Measurements from ENCODE around the gene SLA2. TPM values are rescaled to one million over a fixed set of nuclear protein-coding genes. Genes with fewer than 3 reads are reported as not detected.

Gene SLA2
- total and polyA plus RNA-seq, 12 donors, result 0.12 to 1.1 (median 0.46) TPM

- 0 to 1% (median 0%) methylated on average over 18 to 90 of the region's 90 CpGs for WGBS, 4 donors
- Histone ChIP-seq H3K27ac (peak within 1 kb of the TSS; percentile 88 to 94 (median 93)), H3K27me3 (no peaks in the 10 kb centered on the region), H3K9me3 (replicated peaks in 1 of 3) (no peaks in the 10 kb centered on the region), H3K4me1 (replicated peaks in 1 of 2) (peaks cover 17 to 24% of the 10 kb centered on the region in 2 donors), H3K36me3 (replicated peaks in 1 of 2) (peaks cover 0 to 26% of the 10 kb centered on the region in 2 donors), H3K4me3 (peak within 1 kb of the TSS; percentile 72 to 93 (median 82))
- peak; percentile 98 to 99 (median 99) for DNase-seq
- intact Hi-C loops (cut with DNase I), result no loop called here
- TF ChIP-seq CTCF (IDR thresholded peaks at IDR 0.05), result peak; percentile 72 to 98 (median 96)
- TF ChIP-seq POLR2A (IDR thresholded peaks at IDR 0.05), result peak; percentile 84 to 92
These were observed 40.4 kb downstream of the SLA2 start, which contains the start of gene RAB5IF for GRCh38 chr20:36605399-36606157. TSS of gene RAB5IF (plus strand) at chr20:36605779. CDS start at chr20:36605952, 173 bp downstream.

GRCh38 chr20:36604952-36605398 is 41.0 kb downstream of the SLA2 start:
- WGBS, 4 donors, result 36 to 50% (median 39%) methylated on average over 9 to 15 of the region's 15 CpGs
- no peaks in the 10 kb centered on the region for H3K27me3 ChIP-seq

GRCh38 chr20:36601540-36601939 is 44.5 kb downstream of the SLA2 start:
- peaks cover 8 to 31% of the 10 kb centered on the region in 2 donors for H3K4me1 ChIP-seq (replicated peaks in 1 of 2)

More at GRCh38 chr20:36604952-36605398, 41.0 kb downstream of the SLA2 start:
- peak overlapping the region in 1 of 4 donors; percentile 72 for H3K4me3 ChIP-seq
- H3K27ac ChIP-seq, result peak overlapping the region; percentile 65 to 94 (median 71)
- DNase-seq, result peak; percentile 25 to 76 (median 45)
- peaks cover 0 to 20% of the 10 kb centered on the region in 2 donors for H3K36me3 ChIP-seq (replicated peaks in 1 of 2)
- peak in 1 of 2 donors; percentile 6 for TF ChIP-seq POLR2A (IDR thresholded peaks at IDR 0.05)
- no peak for TF ChIP-seq CTCF (IDR thresholded peaks at IDR 0.05)
- intact Hi-C loops (cut with DNase I), result no loop called here
- H3K4me1 ChIP-seq (replicated peaks in 1 of 2), result peaks cover 17 to 28% of the 10 kb centered on the region in 2 donors
- no peaks in the 10 kb centered on the region for H3K9me3 ChIP-seq (replicated peaks in 1 of 3)

More at GRCh38 chr20:36601540-36601939, 44.5 kb downstream of the SLA2 start:
- no peak overlapping the region for H3K4me3 ChIP-seq
- no peaks in the 10 kb centered on the region for H3K36me3 ChIP-seq (replicated peaks in 1 of 2)
- H3K27me3 ChIP-seq, result no peaks in the 10 kb centered on the region
- 36 to 55% (median 51%) methylated on average over 1 of the region's 1 CpG for WGBS, 4 donors
- DNase-seq, result no peak
- TF ChIP-seq POLR2A (IDR thresholded peaks at IDR 0.05) (no peak), CTCF (IDR thresholded peaks at IDR 0.05) (no peak)
- H3K9me3 ChIP-seq (replicated peaks in 1 of 3), result no peaks in the 10 kb centered on the region
- intact Hi-C loops (cut with DNase I), result no loop called here
- H3K27ac ChIP-seq, result no peak overlapping the region

All from adrenal gland (tissue), 12 donors.